Fibroblast of skin of right quadriceps (primary cell): Measurements from ENCODE around the gene SDK1.
"Not testable (repeated sequence)": the region's sequence is repeated elsewhere in the genome, so short reads cannot be mapped to it uniquely, and the experiment has no call there.

ENCODE experiments used
- DNase-seq: peaks from one replicate; pipeline ENCODE4 v3.0.0-alpha.2; 2013

The SDK1 gene

GRCh38 chr7:3682028-3682710, 381.1 kb downstream of the SDK1 start:
- no peak for DNase-seq

- DNase-seq = no peak
Observed at GRCh38 chr7:3683546-3684539, 382.8 kb downstream of the SDK1 start.

GRCh38 chr7:3688071-3688470, 387.0 kb downstream of the SDK1 start:
- no peak for DNase-seq

GRCh38 chr7:3688842-3689241, 387.8 kb downstream of the SDK1 start:
- no peak for DNase-seq

GRCh38 chr7:3691478-3692158, 390.6 kb downstream of the SDK1 start:
- no peak for DNase-seq

GRCh38 chr7:3695602-3696001, 394.6 kb downstream of the SDK1 start:
- DNase-seq = no peak

GRCh38 chr7:3696113-3696512, 395.1 kb downstream of the SDK1 start:
- no peak for DNase-seq

GRCh38 chr7:3697472-3697871, 396.4 kb downstream of the SDK1 start:
- DNase-seq = no peak

- DNase-seq = no peak
Observed at GRCh38 chr7:3705258-3705657, 404.2 kb downstream of the SDK1 start.

- DNase-seq = not testable (repeated sequence)
Observed at GRCh38 chr7:3706091-3706490, 405.0 kb downstream of the SDK1 start.

- no peak for DNase-seq
Observed at GRCh38 chr7:3710122-3710521, 409.1 kb downstream of the SDK1 start.

GRCh38 chr7:3710531-3710930, 409.5 kb downstream of the SDK1 start:
- no peak for DNase-seq

GRCh38 chr7:3712841-3713240, 411.8 kb downstream of the SDK1 start:
- no peak for DNase-seq

- no peak for DNase-seq
Observed at GRCh38 chr7:3721422-3721821, 420.4 kb downstream of the SDK1 start.

- DNase-seq = no peak
Observed at GRCh38 chr7:3722396-3722922, 421.4 kb downstream of the SDK1 start.

GRCh38 chr7:3725155-3726059, 424.4 kb downstream of the SDK1 start:
- no peak for DNase-seq

- no peak for DNase-seq
Observed at GRCh38 chr7:3730276-3730675, 429.2 kb downstream of the SDK1 start.

- no peak for DNase-seq
Observed at GRCh38 chr7:3732395-3733005, 431.4 kb downstream of the SDK1 start.

- DNase-seq = no peak
Observed at GRCh38 chr7:3733541-3734140, 432.6 kb downstream of the SDK1 start.

GRCh38 chr7:3738964-3739363, 437.9 kb downstream of the SDK1 start:
- DNase-seq = no peak

- DNase-seq = no peak
Observed at GRCh38 chr7:3739983-3740382, 438.9 kb downstream of the SDK1 start.
